Glutamatergic neuron (in vitro differentiated cells): ENCODE results near the gene SERINC5. TPM values are rescaled to one million over a fixed set of nuclear protein-coding genes. Genes with fewer than 3 reads are reported as not detected.

Experiments
- DNase-seq: peaks from one replicate; pipeline ENCODE4 v3.0.0; 2022
- H3K27ac Mint-ChIP-seq: one replicate; pipeline ENCODE4 v1.8.0; 2020; ENCODE audit warnings: mild to moderate bottlenecking, mixed read lengths, inconsistent platforms; ENCODE audit not compliant: unreplicated experiment
- H3K27me3 Mint-ChIP-seq: one replicate; pipeline ENCODE4 v1.8.0; 2020; ENCODE audit warnings: mild to moderate bottlenecking, moderate library complexity, mixed read lengths, inconsistent platforms; ENCODE audit not compliant: unreplicated experiment
- H3K36me3 Mint-ChIP-seq: one replicate; pipeline ENCODE4 v1.8.0; 2020; ENCODE audit warnings: mild to moderate bottlenecking, mixed read lengths, inconsistent platforms; ENCODE audit not compliant: unreplicated experiment
- H3K4me1 Mint-ChIP-seq: one replicate; pipeline ENCODE4 v1.8.0; 2020; ENCODE audit warnings: mild to moderate bottlenecking, low read depth, mixed read lengths, inconsistent platforms; ENCODE audit not compliant: unreplicated experiment
- H3K4me3 Mint-ChIP-seq: one replicate; pipeline ENCODE4 v1.8.0; 2020; ENCODE audit warnings: mild to moderate bottlenecking, mixed read lengths, inconsistent platforms; ENCODE audit not compliant: unreplicated experiment
- H3K9me3 Mint-ChIP-seq: one replicate; pipeline ENCODE4 v1.8.0; 2020; ENCODE audit warnings: mild to moderate bottlenecking, moderate library complexity, mixed read lengths, inconsistent platforms; ENCODE audit not compliant: unreplicated experiment
- total RNA-seq: library from RNA; stranded (reverse); fragmentation: NEBNext Ultra II Directional; extraction: Animal tissue kit (Norgen Biotek cat#: 25700); gene quantifications from one replicate; pipeline ENCODE4 v1.2.1, GENCODE V29; 2021; ENCODE audit not compliant: unreplicated experiment
- TF ChIP-seq, protein P1 (sequence below): fragments of 200-600 bp; sonication (generic); IDR thresholded peaks from one replicate; pipeline ENCODE4 v1.5.0; 2021; ENCODE audit not compliant: partially characterized antibody, unreplicated experiment

The SERINC5 gene
- total RNA-seq, 1 donor from 2014 or later = 15.1 TPM

- Mint-ChIP-seq H3K27ac (no peak overlapping the region), H3K27me3 (no peaks in the 10 kb centered on the region), H3K36me3 (peaks cover 9% of the 10 kb centered on the region), H3K4me1 (no peaks in the 10 kb centered on the region), H3K9me3 (peaks cover 4% of the 10 kb centered on the region), H3K4me3 (no peak overlapping the region)
- TF ChIP-seq, protein P1, sequence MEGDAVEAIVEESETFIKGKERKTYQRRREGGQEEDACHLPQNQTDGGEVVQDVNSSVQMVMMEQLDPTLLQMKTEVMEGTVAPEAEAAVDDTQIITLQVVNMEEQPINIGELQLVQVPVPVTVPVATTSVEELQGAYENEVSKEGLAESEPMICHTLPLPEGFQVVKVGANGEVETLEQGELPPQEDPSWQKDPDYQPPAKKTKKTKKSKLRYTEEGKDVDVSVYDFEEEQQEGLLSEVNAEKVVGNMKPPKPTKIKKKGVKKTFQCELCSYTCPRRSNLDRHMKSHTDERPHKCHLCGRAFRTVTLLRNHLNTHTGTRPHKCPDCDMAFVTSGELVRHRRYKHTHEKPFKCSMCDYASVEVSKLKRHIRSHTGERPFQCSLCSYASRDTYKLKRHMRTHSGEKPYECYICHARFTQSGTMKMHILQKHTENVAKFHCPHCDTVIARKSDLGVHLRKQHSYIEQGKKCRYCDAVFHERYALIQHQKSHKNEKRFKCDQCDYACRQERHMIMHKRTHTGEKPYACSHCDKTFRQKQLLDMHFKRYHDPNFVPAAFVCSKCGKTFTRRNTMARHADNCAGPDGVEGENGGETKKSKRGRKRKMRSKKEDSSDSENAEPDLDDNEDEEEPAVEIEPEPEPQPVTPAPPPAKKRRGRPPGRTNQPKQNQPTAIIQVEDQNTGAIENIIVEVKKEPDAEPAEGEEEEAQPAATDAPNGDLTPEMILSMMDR = no peak
- no peak for DNase-seq
Measured at GRCh38 chr5:80237243-80237642, 18.6 kb downstream of the SERINC5 start.

DNA sequence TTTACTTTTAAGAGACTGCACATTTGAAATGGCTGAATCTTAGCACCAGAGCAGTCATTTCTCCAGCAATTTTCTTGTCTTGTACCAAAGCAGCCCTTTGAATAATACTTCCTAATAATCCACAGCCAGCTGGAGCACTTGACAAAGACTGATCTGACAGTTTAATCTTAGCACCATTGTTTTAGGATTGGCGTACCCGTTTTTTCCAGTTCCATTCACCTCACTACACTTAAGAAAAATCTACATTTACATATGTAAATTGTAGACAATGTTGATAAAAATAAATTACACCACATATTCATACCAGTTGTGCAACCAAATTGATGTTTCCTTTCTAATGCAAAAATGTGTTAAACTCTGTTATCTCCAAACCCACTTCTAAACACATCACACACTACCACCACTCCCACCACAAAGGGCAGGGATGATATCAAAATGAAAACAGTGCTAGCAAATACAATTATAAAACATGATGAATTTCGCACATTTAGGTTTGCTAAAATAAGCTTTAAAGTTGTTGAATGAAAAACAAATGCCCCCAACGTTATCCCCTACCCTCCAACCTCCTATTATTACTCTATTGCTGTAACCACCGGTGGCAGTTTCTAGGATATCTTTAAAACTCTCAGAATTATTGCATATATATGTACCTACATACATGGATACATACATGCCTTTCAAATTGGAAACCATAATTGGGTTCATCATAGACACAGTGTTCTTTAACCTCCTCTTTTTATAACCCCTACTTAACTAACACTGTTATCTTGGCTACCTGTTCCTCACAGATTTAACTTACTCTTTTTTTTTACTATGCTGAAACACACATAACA is 21.5 kb downstream of the SERINC5 start:
- Mint-ChIP-seq H3K27ac (no peak overlapping the region), H3K27me3 (peaks cover 2% of the 10 kb centered on the region), H3K9me3 (no peaks in the 10 kb centered on the region), H3K36me3 (no peaks in the 10 kb centered on the region), H3K4me1 (no peaks in the 10 kb centered on the region), H3K4me3 (no peak overlapping the region)
- TF ChIP-seq, protein P1 = no peak
- no peak for DNase-seq

- no peaks in the 10 kb centered on the region for H3K4me1 Mint-ChIP-seq
- no peak overlapping the region for H3K4me3 Mint-ChIP-seq
- H3K9me3 Mint-ChIP-seq = no peaks in the 10 kb centered on the region
- no peaks in the 10 kb centered on the region for H3K36me3 Mint-ChIP-seq
- TF ChIP-seq, protein P1 = no peak
- H3K27me3 Mint-ChIP-seq = peaks cover 2% of the 10 kb centered on the region
- DNase-seq = no peak
- no peak overlapping the region for H3K27ac Mint-ChIP-seq
Measured at GRCh38 chr5:80231693-80232092, 24.2 kb downstream of the SERINC5 start.

DNA sequence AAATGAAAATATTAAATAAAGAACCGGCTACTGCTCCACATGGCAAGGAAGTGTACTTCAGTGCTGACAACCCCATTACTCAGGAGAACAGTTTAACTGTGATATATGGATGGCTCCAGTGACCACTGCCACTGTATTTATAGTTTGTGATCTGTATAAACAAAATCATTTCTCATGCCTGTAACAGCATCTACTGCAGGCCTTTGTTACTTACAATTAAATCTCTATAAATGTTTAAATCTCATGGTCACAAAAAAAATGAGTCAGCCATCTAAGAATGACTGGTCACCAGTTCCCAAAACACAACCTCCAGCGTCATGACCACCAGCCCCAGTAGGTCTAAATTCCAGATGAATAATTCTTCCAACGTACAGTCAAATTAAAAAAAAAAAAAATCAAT is 24.6 kb downstream of the SERINC5 start:
- Mint-ChIP-seq H3K4me1 (no peaks in the 10 kb centered on the region), H3K4me3 (no peak overlapping the region), H3K9me3 (no peaks in the 10 kb centered on the region), H3K27ac (no peak overlapping the region), H3K27me3 (peaks cover 2% of the 10 kb centered on the region), H3K36me3 (no peaks in the 10 kb centered on the region)
- TF ChIP-seq, protein P1 = no peak
- DNase-seq = no peak

GRCh38 chr5:80230269-80230992 is 25.4 kb downstream of the SERINC5 start:
- Mint-ChIP-seq H3K27me3 (peaks cover 2% of the 10 kb centered on the region), H3K36me3 (no peaks in the 10 kb centered on the region), H3K4me3 (no peak overlapping the region), H3K27ac (no peak overlapping the region), H3K9me3 (no peaks in the 10 kb centered on the region), H3K4me1 (no peaks in the 10 kb centered on the region)
- TF ChIP-seq, protein P1 = no peak
- DNase-seq = no peak
